Neural cell (in vitro differentiated cells): ENCODE results near the gene GLS.

Experiments
- MXI1 ChIP-seq: fragments of 450-650 bp; conservative IDR thresholded peaks from 2 replicates; pipeline ENCODE4 v1.6.1; 2014; ENCODE audit warnings: antibody characterized with exemption, mild to moderate bottlenecking; ENCODE audit not compliant: poor library complexity, severe bottlenecking
- POLR2AphosphoS5 ChIP-seq: IDR thresholded peaks from 2 replicates; pipeline ENCODE4 v1.6.1; 2012
- REST ChIP-seq: IDR thresholded peaks from 2 replicates; pipeline ENCODE4 v1.6.1; 2012; ENCODE audit warnings: borderline replicate concordance
- SMC3 ChIP-seq: fragments of 450-650 bp; conservative IDR thresholded peaks from 2 replicates; pipeline ENCODE4 v1.6.1; 2014; ENCODE audit warnings: antibody characterized with exemption, mild to moderate bottlenecking, moderate library complexity; ENCODE audit not compliant: poor library complexity
- TF ChIP-seq, protein P1 (sequence below): fragments of 450-650 bp; IDR thresholded peaks from 2 replicates; pipeline ENCODE4 v1.5.1; 2014; ENCODE audit warnings: antibody characterized with exemption, mild to moderate bottlenecking, moderate library complexity; ENCODE audit not compliant: poor library complexity, severe bottlenecking

DNA sequence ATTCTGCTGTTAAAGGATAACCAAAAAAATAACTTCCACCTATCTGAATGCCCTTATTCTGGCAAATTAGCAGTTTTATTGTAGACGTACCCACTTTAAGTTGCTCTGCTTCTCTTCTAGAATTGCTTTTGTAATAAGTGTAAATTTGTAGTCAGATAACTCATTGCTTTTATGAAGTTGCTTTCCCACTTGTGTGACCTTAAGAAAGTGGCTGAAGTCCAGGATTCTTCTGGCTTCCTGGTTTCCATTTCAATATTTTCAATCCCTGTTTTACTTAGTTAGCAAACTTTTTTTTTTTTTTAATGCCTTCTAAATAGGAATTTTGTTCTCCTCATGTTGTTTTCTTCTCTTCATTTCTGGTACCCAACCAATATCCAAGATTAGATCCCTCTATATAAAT lies 59.8 kb downstream of the GLS start:
- TF ChIP-seq SMC3 (no peak), POLR2AphosphoS5 (no peak), MXI1 (no peak), REST (no peak)
- TF ChIP-seq, protein P1, sequence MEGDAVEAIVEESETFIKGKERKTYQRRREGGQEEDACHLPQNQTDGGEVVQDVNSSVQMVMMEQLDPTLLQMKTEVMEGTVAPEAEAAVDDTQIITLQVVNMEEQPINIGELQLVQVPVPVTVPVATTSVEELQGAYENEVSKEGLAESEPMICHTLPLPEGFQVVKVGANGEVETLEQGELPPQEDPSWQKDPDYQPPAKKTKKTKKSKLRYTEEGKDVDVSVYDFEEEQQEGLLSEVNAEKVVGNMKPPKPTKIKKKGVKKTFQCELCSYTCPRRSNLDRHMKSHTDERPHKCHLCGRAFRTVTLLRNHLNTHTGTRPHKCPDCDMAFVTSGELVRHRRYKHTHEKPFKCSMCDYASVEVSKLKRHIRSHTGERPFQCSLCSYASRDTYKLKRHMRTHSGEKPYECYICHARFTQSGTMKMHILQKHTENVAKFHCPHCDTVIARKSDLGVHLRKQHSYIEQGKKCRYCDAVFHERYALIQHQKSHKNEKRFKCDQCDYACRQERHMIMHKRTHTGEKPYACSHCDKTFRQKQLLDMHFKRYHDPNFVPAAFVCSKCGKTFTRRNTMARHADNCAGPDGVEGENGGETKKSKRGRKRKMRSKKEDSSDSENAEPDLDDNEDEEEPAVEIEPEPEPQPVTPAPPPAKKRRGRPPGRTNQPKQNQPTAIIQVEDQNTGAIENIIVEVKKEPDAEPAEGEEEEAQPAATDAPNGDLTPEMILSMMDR, result no peak
